ENCODE data around the gene DLX5. TPM values are rescaled to one million over a fixed set of nuclear protein-coding genes. Genes with fewer than 3 reads are reported as not detected.

Gene DLX5
- total RNA-seq, 1 experiment from 2014 or later, result not detected

- ATAC-seq (no peak), DNase-seq (ENCODE audit: low spot score) (no peak)
- no peaks in the 10 kb centered on the region for H3K36me3 Mint-ChIP-seq
- TF ChIP-seq, protein P1, sequence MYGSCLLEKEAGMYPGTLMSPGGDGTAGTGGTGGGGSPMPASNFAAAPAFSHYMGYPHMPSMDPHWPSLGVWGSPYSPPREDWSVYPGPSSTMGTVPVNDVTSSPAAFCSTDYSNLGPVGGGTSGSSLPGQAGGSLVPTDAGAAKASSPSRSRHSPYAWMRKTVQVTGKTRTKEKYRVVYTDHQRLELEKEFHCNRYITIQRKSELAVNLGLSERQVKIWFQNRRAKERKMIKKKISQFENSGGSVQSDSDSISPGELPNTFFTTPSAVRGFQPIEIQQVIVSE (CRISPR knock-in tag; IDR thresholded peaks at IDR 0.05; ENCODE audit: borderline replicate concordance), result no peak
- TF ChIP-seq IRF2 (CRISPR knock-in tag; IDR thresholded peaks at IDR 0.05; ENCODE audit: borderline replicate concordance, low read depth), result no peak
- TF ChIP-seq TP53 (CRISPR knock-in tag; IDR thresholded peaks at IDR 0.05), result no peak
- no peak for TF ChIP-seq ATF1 (CRISPR knock-in tag; IDR thresholded peaks at IDR 0.05)
- TF ChIP-seq, protein P2, sequence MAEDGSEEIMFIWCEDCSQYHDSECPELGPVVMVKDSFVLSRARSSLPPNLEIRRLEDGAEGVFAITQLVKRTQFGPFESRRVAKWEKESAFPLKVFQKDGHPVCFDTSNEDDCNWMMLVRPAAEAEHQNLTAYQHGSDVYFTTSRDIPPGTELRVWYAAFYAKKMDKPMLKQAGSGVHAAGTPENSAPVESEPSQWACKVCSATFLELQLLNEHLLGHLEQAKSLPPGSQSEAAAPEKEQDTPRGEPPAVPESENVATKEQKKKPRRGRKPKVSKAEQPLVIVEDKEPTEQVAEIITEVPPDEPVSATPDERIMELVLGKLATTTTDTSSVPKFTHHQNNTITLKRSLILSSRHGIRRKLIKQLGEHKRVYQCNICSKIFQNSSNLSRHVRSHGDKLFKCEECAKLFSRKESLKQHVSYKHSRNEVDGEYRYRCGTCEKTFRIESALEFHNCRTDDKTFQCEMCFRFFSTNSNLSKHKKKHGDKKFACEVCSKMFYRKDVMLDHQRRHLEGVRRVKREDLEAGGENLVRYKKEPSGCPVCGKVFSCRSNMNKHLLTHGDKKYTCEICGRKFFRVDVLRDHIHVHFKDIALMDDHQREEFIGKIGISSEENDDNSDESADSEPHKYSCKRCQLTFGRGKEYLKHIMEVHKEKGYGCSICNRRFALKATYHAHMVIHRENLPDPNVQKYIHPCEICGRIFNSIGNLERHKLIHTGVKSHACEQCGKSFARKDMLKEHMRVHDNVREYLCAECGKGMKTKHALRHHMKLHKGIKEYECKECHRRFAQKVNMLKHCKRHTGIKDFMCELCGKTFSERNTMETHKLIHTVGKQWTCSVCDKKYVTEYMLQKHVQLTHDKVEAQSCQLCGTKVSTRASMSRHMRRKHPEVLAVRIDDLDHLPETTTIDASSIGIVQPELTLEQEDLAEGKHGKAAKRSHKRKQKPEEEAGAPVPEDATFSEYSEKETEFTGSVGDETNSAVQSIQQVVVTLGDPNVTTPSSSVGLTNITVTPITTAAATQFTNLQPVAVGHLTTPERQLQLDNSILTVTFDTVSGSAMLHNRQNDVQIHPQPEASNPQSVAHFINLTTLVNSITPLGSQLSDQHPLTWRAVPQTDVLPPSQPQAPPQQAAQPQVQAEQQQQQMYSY (CRISPR knock-in tag; IDR thresholded peaks at IDR 0.05), result no peak
- no peak for TF ChIP-seq CREM (CRISPR knock-in tag; IDR thresholded peaks at IDR 0.05)
- TF ChIP-seq SP1 (CRISPR knock-in tag; conservative IDR thresholded peaks at IDR 0.05), result no peak
- TF ChIP-seq, protein P3, sequence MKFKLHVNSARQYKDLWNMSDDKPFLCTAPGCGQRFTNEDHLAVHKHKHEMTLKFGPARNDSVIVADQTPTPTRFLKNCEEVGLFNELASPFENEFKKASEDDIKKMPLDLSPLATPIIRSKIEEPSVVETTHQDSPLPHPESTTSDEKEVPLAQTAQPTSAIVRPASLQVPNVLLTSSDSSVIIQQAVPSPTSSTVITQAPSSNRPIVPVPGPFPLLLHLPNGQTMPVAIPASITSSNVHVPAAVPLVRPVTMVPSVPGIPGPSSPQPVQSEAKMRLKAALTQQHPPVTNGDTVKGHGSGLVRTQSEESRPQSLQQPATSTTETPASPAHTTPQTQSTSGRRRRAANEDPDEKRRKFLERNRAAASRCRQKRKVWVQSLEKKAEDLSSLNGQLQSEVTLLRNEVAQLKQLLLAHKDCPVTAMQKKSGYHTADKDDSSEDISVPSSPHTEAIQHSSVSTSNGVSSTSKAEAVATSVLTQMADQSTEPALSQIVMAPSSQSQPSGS (CRISPR knock-in tag; IDR thresholded peaks at IDR 0.05; ENCODE audit: borderline replicate concordance, low read depth), result no peak
- TF ChIP-seq, protein P4, sequence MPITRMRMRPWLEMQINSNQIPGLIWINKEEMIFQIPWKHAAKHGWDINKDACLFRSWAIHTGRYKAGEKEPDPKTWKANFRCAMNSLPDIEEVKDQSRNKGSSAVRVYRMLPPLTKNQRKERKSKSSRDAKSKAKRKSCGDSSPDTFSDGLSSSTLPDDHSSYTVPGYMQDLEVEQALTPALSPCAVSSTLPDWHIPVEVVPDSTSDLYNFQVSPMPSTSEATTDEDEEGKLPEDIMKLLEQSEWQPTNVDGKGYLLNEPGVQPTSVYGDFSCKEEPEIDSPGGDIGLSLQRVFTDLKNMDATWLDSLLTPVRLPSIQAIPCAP (CRISPR knock-in tag; IDR thresholded peaks at IDR 0.05), result no peak
- TF ChIP-seq, protein P5, sequence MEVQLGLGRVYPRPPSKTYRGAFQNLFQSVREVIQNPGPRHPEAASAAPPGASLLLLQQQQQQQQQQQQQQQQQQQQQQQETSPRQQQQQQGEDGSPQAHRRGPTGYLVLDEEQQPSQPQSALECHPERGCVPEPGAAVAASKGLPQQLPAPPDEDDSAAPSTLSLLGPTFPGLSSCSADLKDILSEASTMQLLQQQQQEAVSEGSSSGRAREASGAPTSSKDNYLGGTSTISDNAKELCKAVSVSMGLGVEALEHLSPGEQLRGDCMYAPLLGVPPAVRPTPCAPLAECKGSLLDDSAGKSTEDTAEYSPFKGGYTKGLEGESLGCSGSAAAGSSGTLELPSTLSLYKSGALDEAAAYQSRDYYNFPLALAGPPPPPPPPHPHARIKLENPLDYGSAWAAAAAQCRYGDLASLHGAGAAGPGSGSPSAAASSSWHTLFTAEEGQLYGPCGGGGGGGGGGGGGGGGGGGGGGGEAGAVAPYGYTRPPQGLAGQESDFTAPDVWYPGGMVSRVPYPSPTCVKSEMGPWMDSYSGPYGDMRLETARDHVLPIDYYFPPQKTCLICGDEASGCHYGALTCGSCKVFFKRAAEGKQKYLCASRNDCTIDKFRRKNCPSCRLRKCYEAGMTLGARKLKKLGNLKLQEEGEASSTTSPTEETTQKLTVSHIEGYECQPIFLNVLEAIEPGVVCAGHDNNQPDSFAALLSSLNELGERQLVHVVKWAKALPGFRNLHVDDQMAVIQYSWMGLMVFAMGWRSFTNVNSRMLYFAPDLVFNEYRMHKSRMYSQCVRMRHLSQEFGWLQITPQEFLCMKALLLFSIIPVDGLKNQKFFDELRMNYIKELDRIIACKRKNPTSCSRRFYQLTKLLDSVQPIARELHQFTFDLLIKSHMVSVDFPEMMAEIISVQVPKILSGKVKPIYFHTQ (CRISPR knock-in tag; IDR thresholded peaks at IDR 0.05), result no peak
- no peak for TF ChIP-seq NFE2L1 (CRISPR knock-in tag; IDR thresholded peaks at IDR 0.05)
- TF ChIP-seq ZBTB21 (CRISPR knock-in tag; IDR thresholded peaks at IDR 0.05; ENCODE audit: borderline replicate concordance), result no peak
- TF ChIP-seq ZNF512 (CRISPR knock-in tag; IDR thresholded peaks at IDR 0.05; ENCODE audit: borderline replicate concordance), result no peak
- no peak for TF ChIP-seq NFYB (CRISPR knock-in tag; conservative IDR thresholded peaks at IDR 0.05; ENCODE audit: low read depth)
- no peak overlapping the region for H3K27ac Mint-ChIP-seq
- CTCF ChIA-PET, result interaction anchor here (1.4 to 2.6 kb wide), 7 partner anchors 9 to 895 kb away, joined by 3 to 49 read pairs (median 11); partner anchors contain the start of gene DLX6
- POLR2A ChIA-PET, result no interaction called here
- no peaks in the 10 kb centered on the region for H3K9me3 Mint-ChIP-seq
- peaks cover 62% of the 10 kb centered on the region for H3K4me1 Mint-ChIP-seq
- H3K4me3 Mint-ChIP-seq, result peak overlapping the region; percentile 39
- peaks cover 95% of the 10 kb centered on the region for H3K27me3 Mint-ChIP-seq (ENCODE audit: low read depth)
Measured at GRCh38 chr7:97025983-97026714, 1.5 kb upstream of the DLX5 start.
